WERI-Rb-1 (cell line): ENCODE results near the gene SERPINA9.

ENCODE experiments used
- DNase-seq: peaks from one replicate; pipeline ENCODE4 v3.0.0-alpha.2; 2020
- H3K27ac ChIP-seq: fragments of 250-450 bp; sonication (Bioruptor Pico); 2 replicates; pipeline ENCODE4 v1.5.1; 2020; ENCODE audit warnings: mild to moderate bottlenecking, moderate library complexity
- H3K27me3 ChIP-seq: fragments of 250-450 bp; sonication (Bioruptor Pico); 2 replicates; pipeline ENCODE4 v1.5.1; 2021; ENCODE audit warnings: mild to moderate bottlenecking, low read depth, moderate library complexity; ENCODE audit not compliant: insufficient read depth, severe bottlenecking
- H3K36me3 ChIP-seq: fragments of 250-450 bp; sonication (Bioruptor Pico); 2 replicates; pipeline ENCODE4 v1.5.1; 2020; ENCODE audit warnings: mild to moderate bottlenecking, moderate library complexity
- H3K4me3 ChIP-seq: 2 replicates; pipeline ENCODE4 v1.5.1; 2011; ENCODE audit warnings: low read depth, mild to moderate bottlenecking, control low read depth, low read length
- H3K9me3 ChIP-seq: fragments of 250-450 bp; sonication (Bioruptor Pico); 2 replicates; pipeline ENCODE4 v1.5.1; 2021; ENCODE audit warnings: mild to moderate bottlenecking, moderate library complexity; ENCODE audit not compliant: severe bottlenecking
- CTCF ChIP-seq: IDR thresholded peaks from 2 replicates; pipeline ENCODE4 v1.5.1; 2011; ENCODE audit warnings: low read depth, mild to moderate bottlenecking, control low read depth, inconsistent platforms, low read length

Gene SERPINA9

DNA sequence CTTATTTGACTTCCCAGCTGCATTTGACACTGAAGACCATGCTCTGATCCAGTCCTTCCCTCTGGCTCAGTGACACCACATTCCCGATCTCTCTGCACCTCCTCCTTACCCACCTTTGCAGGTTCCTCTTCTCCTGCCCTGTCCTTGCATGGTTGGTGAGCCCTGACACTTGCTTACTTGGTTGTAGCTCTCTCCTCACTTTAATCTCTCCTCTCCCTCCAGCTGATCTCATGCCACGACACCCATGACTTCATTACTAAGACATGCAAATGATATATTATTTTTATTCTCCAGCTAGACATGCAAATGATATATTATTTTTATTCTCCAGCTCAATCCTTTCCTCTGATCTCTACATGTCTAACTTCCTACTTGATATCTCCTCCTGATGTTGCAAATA, at the start of gene SERPINA9:
Gene SERPINA9 (minus strand): TSS at position 175 of the 400 bp plus-strand sequence. CDS start 6,357 bp downstream, outside the sequence.
- no peak for TF ChIP-seq CTCF
- Histone ChIP-seq H3K9me3 (peaks cover 2% of the 10 kb centered on the region), H3K27me3 (peaks cover 90% of the 10 kb centered on the region), H3K27ac (no peak within 1 kb of the TSS), H3K4me3 (no peak within 1 kb of the TSS), H3K36me3 (no peaks in the 10 kb centered on the region)
- no peak for DNase-seq

DNA sequence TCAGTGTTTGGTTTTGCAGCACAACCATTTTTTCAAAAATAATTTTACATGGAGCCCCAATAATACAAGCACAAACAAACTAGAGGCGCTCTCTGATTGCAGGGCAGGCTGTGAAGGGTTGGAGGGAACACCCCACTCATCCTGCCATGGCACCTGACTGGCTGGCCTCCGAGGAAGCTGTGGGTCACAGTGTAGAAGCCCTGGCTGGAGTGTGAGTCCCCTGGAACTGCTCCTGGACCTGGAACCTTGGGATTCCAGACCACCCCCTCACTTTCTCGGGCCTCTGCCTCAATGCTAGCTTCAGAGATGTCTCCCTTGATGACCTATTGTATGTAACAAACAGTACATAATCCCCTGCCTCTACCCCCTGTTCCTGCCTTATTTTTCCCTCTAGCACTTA, 48.1 kb upstream of the SERPINA9 start:
- H3K27me3 ChIP-seq, result peaks cover 71% of the 10 kb centered on the region
- no peak overlapping the region for H3K4me3 ChIP-seq
- H3K27ac ChIP-seq, result no peak overlapping the region
- H3K36me3 ChIP-seq, result no peaks in the 10 kb centered on the region
- H3K9me3 ChIP-seq, result no peaks in the 10 kb centered on the region
- no peak for DNase-seq
- TF ChIP-seq CTCF, result no peak

DNA sequence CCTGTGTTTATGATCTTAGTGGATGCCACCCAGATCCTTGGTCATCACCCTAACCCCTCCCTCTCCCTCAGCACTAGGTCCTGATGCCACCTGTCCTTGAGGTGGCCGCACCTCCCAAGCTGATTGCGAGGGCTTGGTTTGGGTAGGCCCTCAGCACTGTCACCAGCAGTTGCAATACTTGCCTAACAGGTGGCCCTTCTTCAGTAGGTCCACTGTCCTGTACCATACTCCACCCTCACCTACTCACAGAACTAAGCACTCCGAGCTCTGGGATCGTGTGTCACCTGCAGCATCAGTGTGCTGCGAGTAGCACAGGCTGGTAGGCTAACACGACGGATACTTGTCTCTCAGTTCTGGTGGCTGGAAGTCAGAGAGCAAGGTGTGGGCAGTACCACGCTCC, 47.3 kb upstream of the SERPINA9 start:
- H3K27me3 ChIP-seq, result peaks cover 76% of the 10 kb centered on the region
- no peak for TF ChIP-seq CTCF
- no peak overlapping the region for H3K27ac ChIP-seq

DNA sequence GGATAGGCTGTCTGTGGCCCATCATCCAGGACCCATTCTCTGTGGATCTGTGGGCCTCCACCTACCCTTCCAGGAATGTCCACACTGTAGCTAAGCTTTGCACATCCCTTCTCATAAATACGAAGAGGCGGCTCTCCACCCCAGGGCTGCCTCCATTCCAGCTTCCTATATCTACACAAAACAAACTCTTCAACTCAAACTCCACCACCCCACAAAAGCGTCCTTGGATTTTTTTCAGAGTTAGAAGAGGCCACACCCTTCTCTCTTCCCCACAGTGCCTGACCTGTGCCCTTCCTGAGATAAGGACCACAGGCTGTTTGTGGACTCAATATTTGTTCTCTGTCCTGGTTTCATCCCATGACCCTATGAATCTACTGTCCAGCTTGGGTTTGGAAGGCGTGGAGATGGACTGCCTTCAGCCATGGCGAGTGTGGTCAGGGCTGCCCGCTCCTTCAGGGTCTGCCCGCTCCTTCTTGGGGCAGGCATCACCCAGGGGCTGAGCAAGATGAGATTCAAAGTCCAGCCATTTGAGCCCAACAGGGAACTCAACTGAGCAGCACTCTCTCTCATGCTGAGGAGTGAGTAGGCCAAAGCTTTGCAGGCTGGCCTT, 46.2 kb upstream of the SERPINA9 start:
- Histone ChIP-seq H3K27me3 (peaks cover 82% of the 10 kb centered on the region), H3K36me3 (no peaks in the 10 kb centered on the region), H3K9me3 (no peaks in the 10 kb centered on the region), H3K4me3 (no peak overlapping the region), H3K27ac (no peak overlapping the region)
- DNase-seq, result no peak
- TF ChIP-seq CTCF, result no peak

More for the DNA sequence above, 47.3 kb upstream of the SERPINA9 start:
- no peak for DNase-seq
- Histone ChIP-seq H3K36me3 (no peaks in the 10 kb centered on the region), H3K9me3 (no peaks in the 10 kb centered on the region), H3K4me3 (no peak overlapping the region)

- Histone ChIP-seq H3K9me3 (no peaks in the 10 kb centered on the region), H3K27me3 (peaks cover 82% of the 10 kb centered on the region), H3K4me3 (no peak overlapping the region), H3K36me3 (no peaks in the 10 kb centered on the region), H3K27ac (no peak overlapping the region)
- DNase-seq, result no peak
- TF ChIP-seq CTCF, result no peak
These were observed 45.5 kb upstream of the SERPINA9 start for GRCh38 chr14:94521375-94522114.
